GM23338 (cell line): Measurements from ENCODE around the gene CFAP251. TPM values are rescaled to one million over a fixed set of nuclear protein-coding genes. Genes with fewer than 3 reads are reported as not detected.
"Not testable (repeated sequence)": the region's sequence is repeated elsewhere in the genome, so short reads cannot be mapped to it uniquely, and the experiment has no call there.

Source experiments
- ATAC-seq: fragments of 200-7000 bp; cut with Tn5 transposase; 3 replicates; pipeline ENCODE4 v1.9.1; 2020
- DNase-seq: peaks from one replicate; pipeline ENCODE4 v3.0.0-alpha.2; 2015; ENCODE audit warnings: low spot score
- H2AFZ ChIP-seq: fragments of 200-600 bp; sonication (generic); 2 replicates; pipeline ENCODE4 v1.8.0; 2016; ENCODE audit warnings: antibody characterized with exemption, mild to moderate bottlenecking, moderate library complexity
- H3F3A ChIP-seq: fragments of 200-600 bp; sonication (generic); replicated peaks from 2 replicates; pipeline ENCODE4 v1.8.0; 2017; ENCODE audit warnings: antibody characterized with exemption, mixed run types, low read depth
- H3K27ac ChIP-seq: fragments of 200-600 bp; sonication (generic); 2 replicates; pipeline ENCODE4 v1.6.1; 2016; ENCODE audit warnings: low read depth
- H3K27me3 ChIP-seq: fragments of 200-600 bp; sonication (generic); 2 replicates; pipeline ENCODE4 v1.8.0; 2016; ENCODE audit warnings: mild to moderate bottlenecking, mixed run types, moderate library complexity; ENCODE audit not compliant: insufficient read depth
- H3K36me3 ChIP-seq: fragments of 200-600 bp; sonication (generic); 2 replicates; pipeline ENCODE4 v1.8.0; 2016; ENCODE audit warnings: mild to moderate bottlenecking; ENCODE audit not compliant: insufficient read depth
- H3K4me1 ChIP-seq: fragments of 200-600 bp; sonication (generic); 2 replicates; pipeline ENCODE4 v1.8.0; 2016; ENCODE audit warnings: mild to moderate bottlenecking, moderate library complexity; ENCODE audit not compliant: insufficient read depth
- H3K4me2 ChIP-seq: fragments of 200-600 bp; sonication (generic); 2 replicates; pipeline ENCODE4 v1.7.1; 2017; ENCODE audit warnings: mixed run types
- H3K4me3 ChIP-seq: fragments of 200-600 bp; sonication (generic); 2 replicates; pipeline ENCODE4 v1.6.1; 2016; ENCODE audit warnings: mixed run types
- H3K79me2 ChIP-seq: fragments of 200-600 bp; sonication (generic); replicated peaks from 2 replicates; pipeline ENCODE4 v1.8.0; 2017; ENCODE audit warnings: mild to moderate bottlenecking; ENCODE audit not compliant: insufficient read depth
- H3K9me2 ChIP-seq: fragments of 200-600 bp; sonication (generic); 2 replicates; pipeline ENCODE4 v1.8.0; 2017; ENCODE audit not compliant: insufficient read depth
- H4K20me1 ChIP-seq: fragments of 200-600 bp; sonication (generic); replicated peaks from 2 replicates; pipeline ENCODE4 v1.8.0; 2017; ENCODE audit warnings: mild to moderate bottlenecking; ENCODE audit not compliant: insufficient read depth
- H3K27ac Mint-ChIP-seq: 2 replicates; pipeline ENCODE4 v1.8.0; 2020; ENCODE audit warnings: inconsistent platforms, mild to moderate bottlenecking, moderate library complexity, mixed read lengths
- H3K27me3 Mint-ChIP-seq: 3 replicates; pipeline ENCODE4 v1.8.0; 2022; ENCODE audit warnings: low read depth, mild to moderate bottlenecking, moderate library complexity, mixed read lengths, inconsistent platforms; ENCODE audit not compliant: insufficient read depth, poor library complexity
- H3K36me3 Mint-ChIP-seq: 3 replicates; pipeline ENCODE4 v1.8.0; 2021; ENCODE audit warnings: low read depth, mild to moderate bottlenecking, inconsistent platforms, moderate library complexity, mixed read lengths
- H3K4me1 Mint-ChIP-seq: 3 replicates; pipeline ENCODE4 v1.8.0; 2020; ENCODE audit warnings: mild to moderate bottlenecking, inconsistent platforms, mixed read lengths
- H3K4me3 Mint-ChIP-seq: 3 replicates; pipeline ENCODE4 v1.8.0; 2021; ENCODE audit warnings: moderate library complexity, mild to moderate bottlenecking, inconsistent platforms, mixed read lengths
- H3K9me3 Mint-ChIP-seq: 3 replicates; pipeline ENCODE4 v1.8.0; 2020; ENCODE audit warnings: moderate library complexity, mild to moderate bottlenecking, inconsistent platforms, mixed read lengths
- CREB1 ChIP-seq: fragments of 250-450 bp; sonication (Bioruptor Pico); IDR thresholded peaks from 2 replicates; pipeline ENCODE4 v1.5.0; 2020; ENCODE audit warnings: low read depth, mild to moderate bottlenecking, moderate library complexity
- CTCF ChIP-seq, 2 experiments: fragments of 200-600 bp in 1 of 2; sonication (generic) in 1 of 2; conservative IDR thresholded peaks; 2 replicates each; pipeline versions ENCODE4 v1.5.1 to v1.6.1; 2016 to 2017; ENCODE audit warnings: antibody characterized with exemption in 2 of 2, low read depth in 2 of 2, mild to moderate bottlenecking in 2 of 2, moderate library complexity in 1 of 2
- ETS1 ChIP-seq: IDR thresholded peaks from 2 replicates; pipeline ENCODE4 v1.6.1; 2016; ENCODE audit warnings: antibody characterized with exemption
- EZH2 ChIP-seq: fragments of 200-600 bp; sonication (generic); IDR thresholded peaks from one replicate; pipeline ENCODE4 v1.8.0; 2017; ENCODE audit warnings: antibody characterized with exemption, mild to moderate bottlenecking, low read depth; ENCODE audit not compliant: unreplicated experiment
- EZH2phosphoT487 ChIP-seq: fragments of 200-600 bp; sonication (generic); IDR thresholded peaks from one replicate; pipeline ENCODE4 v1.8.1; 2018; ENCODE audit warnings: antibody characterized with exemption; ENCODE audit not compliant: unreplicated experiment
- JUNB ChIP-seq: IDR thresholded peaks from one replicate; pipeline ENCODE4 v1.6.1; 2016; ENCODE audit warnings: antibody characterized with exemption; ENCODE audit not compliant: unreplicated experiment
- NANOG ChIP-seq: IDR thresholded peaks from 2 replicates; pipeline ENCODE4 v1.6.1; 2016; ENCODE audit warnings: antibody characterized with exemption, borderline replicate concordance
- POLR2AphosphoS5 ChIP-seq: IDR thresholded peaks from 2 replicates; pipeline ENCODE4 v1.6.1; 2016; ENCODE audit warnings: antibody characterized with exemption, low read depth
- STAT1 ChIP-seq: IDR thresholded peaks from one replicate; pipeline ENCODE4 v1.6.1; 2016; ENCODE audit warnings: antibody characterized with exemption; ENCODE audit not compliant: unreplicated experiment
- ZNF114 ChIP-seq: fragments of 250-450 bp; sonication (Bioruptor Pico); IDR thresholded peaks from 2 replicates; pipeline ENCODE4 v1.5.0; 2020; ENCODE audit warnings: mild to moderate bottlenecking, moderate library complexity
- ZNF331 ChIP-seq: fragments of 250-450 bp; sonication (Bioruptor Pico); IDR thresholded peaks from 2 replicates; pipeline ENCODE4 v1.5.0; 2020; ENCODE audit warnings: low read depth, mild to moderate bottlenecking, moderate library complexity
- polyA plus RNA-seq: library from polyadenylated mRNA; unstranded; fragments of >200 nt; fragmentation: Nextera tagmentation; extraction: Ambion mirVana; gene quantifications from 2 replicates; pipeline ENCODE4 v1.2.1, GENCODE V29; 2016
- total RNA-seq: library from RNA; depleted of rRNA; stranded (reverse); fragments of >200 nt; shearing (Covaris generic); gene quantifications from 2 replicates; pipeline ENCODE4 v1.2.3, GENCODE V29; 2014

CFAP251 gene
- total and polyA plus RNA-seq, 2 experiments from 2014 or later = 1.4 to 2.5 TPM

DNA sequence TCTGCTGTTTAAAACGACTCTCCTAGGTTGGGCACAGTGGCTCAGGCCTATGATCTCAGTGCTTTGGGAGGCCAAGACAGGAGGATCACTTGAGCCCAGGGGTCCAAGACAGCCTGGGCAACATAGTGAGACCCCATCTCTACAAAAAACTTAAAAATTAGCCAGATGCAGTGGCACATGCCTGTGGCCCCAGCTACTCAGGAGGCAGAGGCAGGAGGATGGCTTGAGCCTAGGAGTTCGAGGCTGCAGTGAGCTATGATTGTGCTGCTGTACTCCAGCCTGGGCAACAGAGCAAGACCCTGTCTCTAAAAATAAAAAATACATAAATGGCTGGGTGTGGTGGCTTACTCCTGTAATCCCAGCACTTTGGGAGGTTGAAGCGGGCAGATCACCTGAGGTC lies 123.1 kb downstream of the CFAP251 start:
- H3K4me1 ChIP-seq, H2AFZ ChIP-seq, H3K27me3 ChIP-seq, H3K27ac Mint-ChIP-seq, H3K9me3 Mint-ChIP-seq, H3K4me1 Mint-ChIP-seq, H3K4me3 Mint-ChIP-seq, DNase-seq, H3K9me2 ChIP-seq, H3K4me2 ChIP-seq, ATAC-seq, H3K4me3 ChIP-seq, H3F3A ChIP-seq, H3K79me2 ChIP-seq, H3K27ac ChIP-seq, H3K36me3 ChIP-seq, H4K20me1 ChIP-seq: not testable (repeated sequence)
- Mint-ChIP-seq H3K27me3 (peaks cover 17% of the 10 kb centered on the region), H3K36me3 (peaks cover 72% of the 10 kb centered on the region)

DNA sequence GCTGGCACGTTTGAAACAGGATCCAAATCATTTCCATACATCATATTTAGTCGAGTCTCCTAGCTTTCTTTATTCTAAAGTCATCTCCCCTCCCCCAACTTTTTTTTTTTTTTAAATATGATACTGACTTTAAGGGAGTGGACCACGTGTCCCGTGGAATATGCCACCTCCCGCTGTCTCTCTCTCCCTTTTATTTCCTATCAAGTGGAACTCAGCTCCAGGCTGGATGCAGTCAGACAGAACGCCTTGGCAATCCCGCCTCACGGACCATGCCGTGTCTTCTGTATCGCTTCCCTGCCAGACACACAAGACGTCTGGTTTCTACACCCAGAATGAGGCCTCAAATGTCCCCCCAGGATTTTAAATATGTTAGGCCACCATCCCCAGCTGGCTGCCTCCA lies 124.5 kb downstream of the CFAP251 start:
- no peaks in the 10 kb centered on the region for H3K9me2 ChIP-seq
- ATAC-seq = no peak
- Mint-ChIP-seq H3K4me1 (no peaks in the 10 kb centered on the region), H3K27ac (peak overlapping the region; percentile 70; the same call in 1 of the 2 replicates), H3K36me3 (peaks cover 67% of the 10 kb centered on the region), H3K4me3 (no peak overlapping the region), H3K9me3 (peaks cover 6% of the 10 kb centered on the region; the same call in 2 of the 3 replicates), H3K27me3 (peaks cover 13% of the 10 kb centered on the region)
- H3K36me3 ChIP-seq = no peaks in the 10 kb centered on the region
- H3K79me2 ChIP-seq = no peaks in the 10 kb centered on the region
- H3K27me3 ChIP-seq = no peaks in the 10 kb centered on the region
- H4K20me1 ChIP-seq = no peaks in the 10 kb centered on the region
- DNase-seq = no peak
- no peaks in the 10 kb centered on the region for H3K4me1 ChIP-seq
- no peak overlapping the region for H3K27ac ChIP-seq
- no peak overlapping the region for H3K4me2 ChIP-seq
- no peak overlapping the region for H3K4me3 ChIP-seq
- H2AFZ ChIP-seq = no peak overlapping the region
- H3F3A ChIP-seq = no peaks in the 10 kb centered on the region
- no peak for TF ChIP-seq JUNB
- no peak for TF ChIP-seq CREB1
- TF ChIP-seq NANOG = no peak
- no peak for TF ChIP-seq POLR2AphosphoS5
- no peak for TF ChIP-seq EZH2phosphoT487
- no peak for TF ChIP-seq EZH2
- no peak for TF ChIP-seq ZNF331
- no peak for TF ChIP-seq ETS1

DNA sequence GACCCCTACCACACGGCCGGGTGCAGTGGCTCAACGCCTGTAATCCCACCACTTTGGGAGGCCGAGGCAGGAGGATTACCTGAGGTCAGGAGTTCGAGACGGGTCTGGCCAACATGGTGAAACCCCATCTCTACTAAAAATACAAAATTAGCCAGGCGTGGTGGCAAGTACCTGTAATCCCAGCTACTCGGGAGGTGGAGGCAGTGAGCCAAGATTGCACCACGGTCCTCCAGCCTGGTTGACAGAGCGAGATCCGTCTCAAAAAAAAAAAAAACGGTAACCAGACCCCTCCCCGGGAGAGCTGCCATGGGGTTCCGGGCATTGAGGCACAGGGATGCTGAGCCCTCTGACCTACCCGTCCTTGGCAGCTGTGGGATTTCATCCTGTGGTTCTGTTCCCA lies 125.1 kb downstream of the CFAP251 start:
- no peaks in the 10 kb centered on the region for H3F3A ChIP-seq
- H3K79me2 ChIP-seq = no peaks in the 10 kb centered on the region
- peaks cover 6% of the 10 kb centered on the region; the same call in 2 of the 3 replicates for H3K9me3 Mint-ChIP-seq
- TF ChIP-seq EZH2phosphoT487 (no peak), EZH2 (no peak), NANOG (no peak), ETS1 (no peak), CREB1 (no peak), ZNF331 (no peak), JUNB (no peak), ZNF114 (no peak), CTCF (conservative IDR thresholded peaks at IDR 0.05; ENCODE audit: low read depth in 2 of 2) (no peak), POLR2AphosphoS5 (no peak), STAT1 (no peak)
- H3K27ac Mint-ChIP-seq = no peak overlapping the region
- H3K36me3 ChIP-seq = no peaks in the 10 kb centered on the region
- ATAC-seq = no peak
- no peaks in the 10 kb centered on the region for H3K4me1 Mint-ChIP-seq
- no peaks in the 10 kb centered on the region for H3K9me2 ChIP-seq
- no peak overlapping the region for H3K4me3 ChIP-seq
- H3K27me3 Mint-ChIP-seq = peaks cover 15% of the 10 kb centered on the region
- no peak overlapping the region for H3K27ac ChIP-seq
- DNase-seq = no peak
- H4K20me1 ChIP-seq = no peaks in the 10 kb centered on the region
- no peak overlapping the region for H3K4me2 ChIP-seq
- H3K36me3 Mint-ChIP-seq = peaks cover 65% of the 10 kb centered on the region
- no peaks in the 10 kb centered on the region for H3K27me3 ChIP-seq
- H3K4me1 ChIP-seq = no peaks in the 10 kb centered on the region
- no peak overlapping the region for H2AFZ ChIP-seq
- H3K4me3 Mint-ChIP-seq = no peak overlapping the region
